ENCODE data around the gene CALHM2. TPM values are rescaled to one million over a fixed set of nuclear protein-coding genes. Genes with fewer than 3 reads are reported as not detected.
A peak's percentile ranks its signal among the peaks of the same experiment; 100 is the strongest.

The CALHM2 gene
- total and polyA plus RNA-seq, 4 donors, result 11.7 to 43.2 (median 25.0) TPM

- peaks cover 0 to 9% (median 0%) of the 10 kb centered on the region in 5 donors for H3K4me1 ChIP-seq (ENCODE audit: control insufficient read depth in 5 of 5, insufficient read depth in 5 of 5, low read length in 5 of 5)
- WGBS, 2 donors, result 97% methylated on average over 8 of the region's 8 CpGs
- no peak overlapping the region for H3K9ac ChIP-seq (ENCODE audit: insufficient read depth in 1 of 2, low read length in 2 of 2)
- no peak for ATAC-seq (ENCODE audit: insufficient read depth, low FRiP score)
- H3K27ac ChIP-seq (ENCODE audit: low read depth in 1 of 2, low read length in 1 of 2), result no peak overlapping the region
- TF ChIP-seq CTCF (IDR thresholded peaks at IDR 0.05; ENCODE audit: control extremely low read depth, extremely low read depth), result no peak
- no peaks in the 10 kb centered on the region for H3K9me3 ChIP-seq (ENCODE audit: control insufficient read depth in 4 of 4, insufficient read depth in 3 of 4, low read length in 3 of 4)
- H3K4me3 ChIP-seq, result no peak overlapping the region
- H3K27me3 ChIP-seq (ENCODE audit: control insufficient read depth in 3 of 3, insufficient read depth in 3 of 3, low read length in 2 of 3), result no peaks in the 10 kb centered on the region
- peaks cover 30 to 63% (median 43%) of the 10 kb centered on the region in 4 donors for H3K36me3 ChIP-seq (ENCODE audit: control insufficient read depth in 4 of 4, insufficient read depth in 4 of 4, low read length in 4 of 4)
- no peak for DNase-seq
These were observed 11.0 kb downstream of the CALHM2 start for GRCh38 chr10:103441206-103441605.

GRCh38 chr10:103440416-103440815 is 11.8 kb downstream of the CALHM2 start:
- peaks cover 33 to 57% (median 46%) of the 10 kb centered on the region in 4 donors for H3K36me3 ChIP-seq (ENCODE audit: control insufficient read depth in 4 of 4, insufficient read depth in 4 of 4, low read length in 4 of 4)

GRCh38 chr10:103439776-103440175 is 12.4 kb downstream of the CALHM2 start:
- WGBS, 2 donors, result 89 to 95% methylated on average over 4 of the region's 4 CpGs
- Histone ChIP-seq H3K9ac (ENCODE audit: insufficient read depth in 1 of 2, low read length in 2 of 2) (no peak overlapping the region), H3K9me3 (ENCODE audit: control insufficient read depth in 4 of 4, insufficient read depth in 3 of 4, low read length in 3 of 4) (no peaks in the 10 kb centered on the region), H3K27ac (ENCODE audit: low read depth in 1 of 2, low read length in 1 of 2) (no peak overlapping the region), H3K36me3 (ENCODE audit: control insufficient read depth in 4 of 4, insufficient read depth in 4 of 4, low read length in 4 of 4) (peaks cover 35 to 52% (median 45%) of the 10 kb centered on the region in 4 donors), H3K4me3 (no peak overlapping the region), H3K4me1 (ENCODE audit: control insufficient read depth in 5 of 5, insufficient read depth in 5 of 5, low read length in 5 of 5) (no peaks in the 10 kb centered on the region), H3K27me3 (ENCODE audit: control insufficient read depth in 3 of 3, insufficient read depth in 3 of 3, low read length in 2 of 3) (no peaks in the 10 kb centered on the region)
- ATAC-seq (ENCODE audit: insufficient read depth, low FRiP score), result no peak
- no peak for TF ChIP-seq CTCF (IDR thresholded peaks at IDR 0.05; ENCODE audit: control extremely low read depth, extremely low read depth)
- no peak for DNase-seq

More at GRCh38 chr10:103440416-103440815, 11.8 kb downstream of the CALHM2 start:
- ATAC-seq (ENCODE audit: insufficient read depth, low FRiP score) (no peak), DNase-seq (no peak)
- no peak overlapping the region for H3K9ac ChIP-seq (ENCODE audit: insufficient read depth in 1 of 2, low read length in 2 of 2)
- H3K4me1 ChIP-seq (ENCODE audit: control insufficient read depth in 5 of 5, insufficient read depth in 5 of 5, low read length in 5 of 5), result peaks cover 0 to 3% (median 0%) of the 10 kb centered on the region in 5 donors
- no peaks in the 10 kb centered on the region for H3K27me3 ChIP-seq (ENCODE audit: control insufficient read depth in 3 of 3, insufficient read depth in 3 of 3, low read length in 2 of 3)
- no peak for TF ChIP-seq CTCF (IDR thresholded peaks at IDR 0.05; ENCODE audit: control extremely low read depth, extremely low read depth)
- no peaks in the 10 kb centered on the region for H3K9me3 ChIP-seq (ENCODE audit: control insufficient read depth in 4 of 4, insufficient read depth in 3 of 4, low read length in 3 of 4)
- no peak overlapping the region for H3K27ac ChIP-seq (ENCODE audit: low read depth in 1 of 2, low read length in 1 of 2)
- H3K4me3 ChIP-seq, result no peak overlapping the region
- 96% methylated on average over 14 of the region's 14 CpGs for WGBS, 2 donors

GRCh38 chr10:103433858-103434257 is 18.3 kb downstream of the CALHM2 start:
- peaks cover 0 to 2% (median 0%) of the 10 kb centered on the region in 5 donors for H3K4me1 ChIP-seq (ENCODE audit: control insufficient read depth in 5 of 5, insufficient read depth in 5 of 5, low read length in 5 of 5)
- H3K9me3 ChIP-seq (ENCODE audit: control insufficient read depth in 4 of 4, insufficient read depth in 3 of 4, low read length in 3 of 4), result no peaks in the 10 kb centered on the region
- peak; percentile 75 for ATAC-seq (ENCODE audit: insufficient read depth, low FRiP score)
- 48 to 51% methylated on average over 2 of the region's 2 CpGs for WGBS, 2 donors
- H3K4me3 ChIP-seq, result no peak overlapping the region
- no peak for TF ChIP-seq CTCF (IDR thresholded peaks at IDR 0.05; ENCODE audit: control extremely low read depth, extremely low read depth)
- DNase-seq, result no peak
- H3K27ac ChIP-seq (ENCODE audit: low read depth in 1 of 2, low read length in 1 of 2), result no peak overlapping the region
- no peak overlapping the region for H3K9ac ChIP-seq (ENCODE audit: insufficient read depth in 1 of 2, low read length in 2 of 2)
- H3K36me3 ChIP-seq (ENCODE audit: control insufficient read depth in 4 of 4, insufficient read depth in 4 of 4, low read length in 4 of 4), result peaks cover 27 to 56% (median 41%) of the 10 kb centered on the region in 4 donors
- H3K27me3 ChIP-seq (ENCODE audit: control insufficient read depth in 3 of 3, insufficient read depth in 3 of 3, low read length in 2 of 3), result no peaks in the 10 kb centered on the region
